ENCODE results near the gene RUSC1.
"Not testable (repeated sequence)": the region's sequence is repeated elsewhere in the genome, so short reads cannot be mapped to it uniquely, and the experiment has no call there.

Gene RUSC1

GRCh38 chr1:155320661-155321617, at the start of gene RUSC1:
Gene RUSC1 (plus strand): TSS chr1:155320894. CDS start chr1:155321774, 880 bp downstream.
- DNase-seq: peak; percentile 91

GRCh38 chr1:155272466-155273342, 48.0 kb upstream of the RUSC1 start:
- peak; percentile 90 for DNase-seq

- DNase-seq: peak; percentile 99
Observed at GRCh38 chr1:155273343-155274245, 47.1 kb upstream of the RUSC1 start, which contains the start of gene CLK2. Gene CLK2 (minus strand): TSS chr1:155273504. CDS start chr1:155270977, 2,527 bp downstream.

GRCh38 chr1:155277070-155277901, 43.4 kb upstream of the RUSC1 start, which contains the start of gene HCN3:
Gene HCN3 (plus strand): TSS chr1:155277463. CDS start chr1:155277591, 128 bp downstream.
- DNase-seq: peak; percentile 100

GRCh38 chr1:155277902-155278688, 42.6 kb upstream of the RUSC1 start:
- peak; percentile 96 for DNase-seq

- no peak for DNase-seq
Observed at GRCh38 chr1:155278689-155279160, 42.0 kb upstream of the RUSC1 start.

- no peak for DNase-seq
Observed at GRCh38 chr1:155279268-155279667, 41.4 kb upstream of the RUSC1 start.

- no peak for DNase-seq
Observed at GRCh38 chr1:155282488-155283091, 38.1 kb upstream of the RUSC1 start.

- DNase-seq: no peak
Observed at GRCh38 chr1:155284476-155284875, 36.2 kb upstream of the RUSC1 start.

GRCh38 chr1:155285063-155285462, 35.6 kb upstream of the RUSC1 start:
- no peak for DNase-seq

GRCh38 chr1:155285631-155286044, 35.1 kb upstream of the RUSC1 start:
- no peak for DNase-seq

GRCh38 chr1:155286544-155286943, 34.1 kb upstream of the RUSC1 start:
- DNase-seq: no peak

- no peak for DNase-seq
Observed at GRCh38 chr1:155287987-155288543, 32.6 kb upstream of the RUSC1 start.

GRCh38 chr1:155291006-155291405, 29.7 kb upstream of the RUSC1 start:
- DNase-seq: not testable (repeated sequence)

- DNase-seq: no peak
Observed at GRCh38 chr1:155293086-155293749, 27.5 kb upstream of the RUSC1 start.

- no peak for DNase-seq
Observed at GRCh38 chr1:155294520-155295182, 26.0 kb upstream of the RUSC1 start.

GRCh38 chr1:155295183-155295941, 25.3 kb upstream of the RUSC1 start:
- no peak for DNase-seq

- no peak for DNase-seq
Observed at GRCh38 chr1:155295942-155296267, 24.8 kb upstream of the RUSC1 start.

All from NCI-H526 treated with DMSO at 0.1 percent for 48 hours (cell line).